ENCODE measurements around the gene CLIP1.

DNA sequence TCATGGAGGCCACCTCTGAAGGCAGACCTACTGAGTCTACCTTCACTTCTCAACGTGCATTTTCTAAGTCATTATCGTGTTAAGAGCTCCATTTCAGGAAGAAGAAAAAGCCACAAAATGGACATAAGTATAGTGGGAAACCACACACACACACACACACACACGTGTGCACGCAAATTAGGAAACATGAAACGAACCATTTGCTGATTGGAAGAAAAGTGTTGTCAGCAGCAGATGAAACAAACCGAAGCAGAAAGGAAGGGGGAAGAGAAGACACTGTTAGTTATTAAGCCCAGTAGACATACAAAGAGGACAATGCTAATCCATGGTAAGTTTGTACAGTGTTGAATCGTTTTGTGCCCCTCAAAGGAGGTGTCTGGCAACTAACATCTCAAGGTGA lies 146.2 kb downstream of the CLIP1 start:
- TF ChIP-seq CTCF (IDR thresholded peaks at IDR 0.05 in 4 of 5, conservative IDR thresholded peaks at IDR 0.05 in 1 of 5) = no peak
- no peak for TF ChIP-seq POLR2A (IDR thresholded peaks at IDR 0.05)

All from gastrocnemius medialis (tissue), 4 donors.